GM23248 (cell line): ENCODE data around the gene SH3BGRL2. TPM values are rescaled to one million over a fixed set of nuclear protein-coding genes. Genes with fewer than 3 reads are reported as not detected.
"Not testable (repeated sequence)": the region's sequence is repeated elsewhere in the genome, so short reads cannot be mapped to it uniquely, and the experiment has no call there.

Source experiments
- DNase-seq: peaks from one replicate; pipeline ENCODE4 v3.0.0-alpha.2; 2015
- H2AFZ ChIP-seq: fragments of 200-600 bp; sonication (generic); 2 replicates; pipeline ENCODE4 v1.6.1; 2016; ENCODE audit warnings: antibody characterized with exemption
- H3F3A ChIP-seq: fragments of 200-600 bp; sonication (generic); 2 replicates; pipeline ENCODE4 v1.6.1; 2016; ENCODE audit warnings: mild to moderate bottlenecking, antibody characterized with exemption, mixed run types; ENCODE audit not compliant: insufficient read depth
- H3K27ac ChIP-seq: fragments of 200-600 bp; sonication (generic); 2 replicates; pipeline ENCODE4 v1.5.1; 2016; ENCODE audit warnings: mild to moderate bottlenecking
- H3K27me3 ChIP-seq: fragments of 200-600 bp; sonication (generic); replicated peaks from 2 replicates; pipeline ENCODE4 v1.6.1; 2016; ENCODE audit warnings: mild to moderate bottlenecking; ENCODE audit not compliant: insufficient read depth
- H3K36me3 ChIP-seq: fragments of 200-600 bp; sonication (generic); 2 replicates; pipeline ENCODE4 v1.6.1; 2016; ENCODE audit warnings: low read depth, mild to moderate bottlenecking
- H3K4me1 ChIP-seq: fragments of 200-600 bp; sonication (generic); 2 replicates; pipeline ENCODE4 v1.6.1; 2016; ENCODE audit warnings: mild to moderate bottlenecking; ENCODE audit not compliant: insufficient read depth
- H3K4me2 ChIP-seq: fragments of 200-600 bp; sonication (generic); one replicate; pipeline ENCODE4 v1.6.1; 2016; ENCODE audit warnings: mild to moderate bottlenecking; ENCODE audit not compliant: unreplicated experiment
- H3K4me3 ChIP-seq: fragments of 200-600 bp; sonication (generic); 2 replicates; pipeline ENCODE4 v1.5.1; 2016; ENCODE audit warnings: mild to moderate bottlenecking
- H3K79me2 ChIP-seq: fragments of 200-600 bp; sonication (generic); 2 replicates; pipeline ENCODE4 v1.6.1; 2016; ENCODE audit warnings: mild to moderate bottlenecking; ENCODE audit not compliant: insufficient read depth
- H3K9ac ChIP-seq: fragments of 200-600 bp; sonication (generic); 2 replicates; pipeline ENCODE4 v1.6.1; 2016; ENCODE audit warnings: mild to moderate bottlenecking
- H3K9me2 ChIP-seq: fragments of 200-600 bp; sonication (generic); 2 replicates; pipeline ENCODE4 v1.6.1; 2016; ENCODE audit warnings: mixed run types, mild to moderate bottlenecking, moderate library complexity; ENCODE audit not compliant: insufficient read depth
- H3K9me3 ChIP-seq: fragments of 200-600 bp; sonication (generic); one replicate; pipeline ENCODE4 v1.6.1; 2017; ENCODE audit warnings: low read depth
- H4K20me1 ChIP-seq: fragments of 200-600 bp; sonication (generic); 2 replicates; pipeline ENCODE4 v1.6.0; 2016; ENCODE audit not compliant: insufficient read depth
- EZH2 ChIP-seq: fragments of 200-600 bp; sonication (generic); IDR thresholded peaks from 2 replicates; pipeline ENCODE4 v1.6.1; 2018; ENCODE audit warnings: antibody characterized with exemption, mild to moderate bottlenecking; ENCODE audit not compliant: insufficient read depth, poor library complexity, severe bottlenecking
- EZH2phosphoT487 ChIP-seq: fragments of 200-600 bp; sonication (generic); IDR thresholded peaks from 2 replicates; pipeline ENCODE4 v1.6.1; 2018; ENCODE audit warnings: antibody characterized with exemption, moderate library complexity, mild to moderate bottlenecking, low read depth; ENCODE audit not compliant: insufficient read depth
- WGBS, 2 experiments: methylation state at CpG; one replicate each; pipeline ENCODE4 v1.1.6; 2015 to 2017; ENCODE audit warnings: low lambda C conversion rate in 2 of 2, low coverage in 1 of 2; ENCODE audit errors: missing lambda C conversion rate in 2 of 2; 5-methylcytosine and 5-hydroxymethylcytosine counted together
- in situ Hi-C: fragments of 300-500 bp; cut with MboI; formaldehyde crosslinking; loops from 2 replicates; pipeline ENCODE4 v1.15.0; 2020
- polyA plus RNA-seq: library from polyadenylated mRNA; unstranded; fragments of >200 nt; fragmentation: Nextera tagmentation; extraction: Ambion mirVana; gene quantifications from 2 replicates; pipeline ENCODE4 v1.2.1, GENCODE V29; 2016
- total RNA-seq: library from RNA; depleted of rRNA; stranded (reverse); fragments of >200 nt; shearing (Covaris generic); gene quantifications from 2 replicates; pipeline ENCODE4 v1.2.3, GENCODE V29; 2014

SH3BGRL2 gene
- total and polyA plus RNA-seq, 2 experiments from 2014 or later = 1.1 to 2.2 TPM

DNA sequence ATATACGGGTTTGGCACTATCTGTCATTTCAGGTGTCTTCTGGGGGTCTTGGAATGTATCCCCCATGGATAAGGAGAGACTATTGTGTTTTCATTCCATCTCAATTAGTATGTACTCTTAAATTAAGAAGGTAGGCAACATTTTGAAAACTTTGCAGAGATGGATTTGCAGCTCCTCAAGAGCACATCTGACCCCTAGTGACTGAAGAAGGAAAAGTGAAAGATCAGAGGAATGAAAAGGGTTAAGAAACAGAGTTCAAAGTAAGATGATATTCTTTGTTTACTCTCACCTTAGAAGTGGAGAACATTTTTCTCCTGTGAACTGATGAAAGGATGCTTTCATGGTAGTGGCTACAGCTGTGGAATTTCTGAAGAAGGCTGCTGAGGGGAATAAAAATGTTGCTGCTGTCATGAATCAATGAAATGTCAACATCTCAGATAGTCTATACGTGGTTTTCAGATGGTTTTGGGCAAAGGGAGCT is 41.5 kb downstream of the SH3BGRL2 start:
- Histone ChIP-seq H3K9me3 (no peaks in the 10 kb centered on the region), H3K36me3 (no peaks in the 10 kb centered on the region), H3K9ac (no peak overlapping the region), H3K4me1 (peaks cover 10% of the 10 kb centered on the region), H3K27ac (no peak overlapping the region), H3K4me3 (no peak overlapping the region), H3F3A (no peaks in the 10 kb centered on the region), H4K20me1 (no peaks in the 10 kb centered on the region), H2AFZ (no peak overlapping the region), H3K27me3 (no peaks in the 10 kb centered on the region), H3K4me2 (no peak overlapping the region), H3K79me2 (no peaks in the 10 kb centered on the region), H3K9me2 (no peaks in the 10 kb centered on the region)
- DNase-seq = peak; percentile 33
- TF ChIP-seq EZH2 (no peak), EZH2phosphoT487 (no peak)
- 46 to 55% methylated on average over 2 of the region's 2 CpGs for WGBS, 2 experiments
- in situ Hi-C loops = no loop called here

DNA sequence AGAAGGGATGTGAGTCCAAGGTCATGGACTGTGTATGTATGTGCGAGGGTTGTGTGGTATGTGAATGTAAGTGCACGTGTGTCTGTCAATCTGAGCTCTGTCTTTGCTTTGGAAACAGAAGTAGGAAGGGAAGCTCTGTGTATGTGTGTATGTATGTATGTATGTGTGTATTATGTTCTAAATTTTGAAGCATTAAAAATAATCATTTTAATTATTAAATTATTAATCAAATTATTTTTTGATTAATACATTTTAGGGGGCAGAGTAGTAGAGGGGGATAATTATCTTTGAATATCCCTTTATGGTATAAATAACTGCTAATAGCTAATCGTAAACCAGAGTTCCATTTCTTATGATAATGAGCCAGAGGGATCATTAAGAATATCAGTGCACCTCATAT is 42.8 kb downstream of the SH3BGRL2 start:
- no peaks in the 10 kb centered on the region for H3K27me3 ChIP-seq

DNA sequence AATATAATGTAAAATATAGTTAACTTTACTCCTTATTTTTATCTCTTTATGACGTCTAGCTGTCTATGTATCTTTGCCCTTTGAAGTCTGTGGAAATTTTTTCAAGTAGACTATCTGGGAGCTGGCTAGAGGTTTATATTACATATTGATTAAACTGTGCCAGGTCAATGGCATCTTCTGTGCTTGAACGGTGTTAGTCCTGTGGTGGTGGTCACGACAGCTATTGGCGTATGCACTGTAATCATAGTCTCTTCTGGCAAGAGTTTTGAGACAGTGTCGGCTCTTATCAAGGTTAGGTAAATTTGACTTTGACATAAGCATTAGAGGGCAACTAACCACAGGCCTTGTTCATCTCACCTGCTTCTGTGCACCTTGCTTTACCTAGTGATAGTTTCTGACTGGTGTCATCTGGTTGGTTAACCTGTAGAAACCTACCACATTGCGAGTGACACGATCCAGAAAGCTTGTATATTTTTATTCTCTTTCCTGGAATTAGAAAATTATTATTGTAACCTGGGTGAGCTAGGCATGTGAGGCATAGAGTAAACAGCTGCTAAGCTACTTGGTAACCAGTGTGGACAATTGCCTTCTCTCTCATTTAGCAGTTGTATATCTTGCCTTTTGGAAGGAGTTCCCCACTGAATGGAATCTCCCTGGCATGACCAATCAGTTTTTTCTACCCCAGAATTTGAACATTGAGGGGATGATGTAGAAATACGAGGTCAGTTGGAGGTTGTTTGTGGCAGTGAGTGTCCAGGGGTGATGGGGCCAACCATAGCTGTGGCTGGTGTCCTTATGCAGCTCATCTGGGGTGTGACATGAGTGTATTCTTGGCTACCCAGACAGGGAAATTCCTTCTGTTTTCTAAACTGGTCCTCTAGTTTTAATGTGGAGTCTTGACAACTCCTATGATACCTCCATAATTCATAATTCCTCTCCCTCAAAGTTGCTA is 45.9 kb downstream of the SH3BGRL2 start:
- no peak overlapping the region for H3K4me3 ChIP-seq
- in situ Hi-C loops = no loop called here
- no peaks in the 10 kb centered on the region for H3F3A ChIP-seq
- 80 to 82% methylated on average over 8 of the region's 8 CpGs for WGBS, 2 experiments
- H3K36me3 ChIP-seq = no peaks in the 10 kb centered on the region
- TF ChIP-seq EZH2 = no peak
- no peak for TF ChIP-seq EZH2phosphoT487
- no peaks in the 10 kb centered on the region for H3K9me3 ChIP-seq
- H3K9me2 ChIP-seq = no peaks in the 10 kb centered on the region
- no peak overlapping the region for H2AFZ ChIP-seq
- H3K27ac ChIP-seq = no peak overlapping the region
- peak; percentile 2 for DNase-seq
- H3K27me3 ChIP-seq = no peaks in the 10 kb centered on the region
- no peaks in the 10 kb centered on the region for H4K20me1 ChIP-seq
- H3K79me2 ChIP-seq = no peaks in the 10 kb centered on the region
- no peak overlapping the region for H3K9ac ChIP-seq
- H3K4me1 ChIP-seq = peaks cover 2% of the 10 kb centered on the region
- no peak overlapping the region for H3K4me2 ChIP-seq

More for the DNA sequence above, 42.8 kb downstream of the SH3BGRL2 start:
- Histone ChIP-seq H3K4me1 (peaks cover 10% of the 10 kb centered on the region), H2AFZ (no peak overlapping the region), H4K20me1 (no peaks in the 10 kb centered on the region), H3K9me2 (no peaks in the 10 kb centered on the region), H3K27ac (no peak overlapping the region), H3F3A (no peaks in the 10 kb centered on the region), H3K9ac (no peak overlapping the region), H3K4me2 (no peak overlapping the region), H3K4me3 (no peak overlapping the region), H3K9me3 (no peaks in the 10 kb centered on the region), H3K79me2 (no peaks in the 10 kb centered on the region), H3K36me3 (no peaks in the 10 kb centered on the region)
- TF ChIP-seq EZH2phosphoT487 (no peak), EZH2 (no peak)
- WGBS, 2 experiments = 90% methylated on average over 3 of the region's 3 CpGs
- in situ Hi-C loops = no loop called here
- DNase-seq = no peak

DNA sequence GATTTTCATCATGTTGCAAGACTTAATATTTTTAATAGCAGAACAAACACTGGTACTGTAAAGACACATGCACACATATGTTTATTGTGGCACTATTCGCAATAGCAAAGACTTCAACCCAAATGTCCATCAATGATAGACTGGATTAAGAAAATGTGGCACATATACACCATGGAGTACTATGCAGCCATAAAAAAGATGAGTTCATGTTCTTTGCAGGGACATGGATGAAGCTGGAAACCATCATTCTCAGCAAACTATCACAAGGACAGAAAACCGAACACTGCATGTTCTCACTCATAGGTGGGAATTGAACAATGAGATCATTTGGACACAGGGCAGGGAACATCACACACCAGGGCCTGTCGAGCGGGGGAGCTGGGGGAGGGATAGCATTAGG is 51.6 kb downstream of the SH3BGRL2 start:
- DNase-seq, in situ Hi-C loops: not testable (repeated sequence)

More for the DNA sequence above, 51.6 kb downstream of the SH3BGRL2 start:
- H3K27ac ChIP-seq, H3K4me3 ChIP-seq, H4K20me1 ChIP-seq, H3K9ac ChIP-seq, H3K9me2 ChIP-seq, H3F3A ChIP-seq, H3K27me3 ChIP-seq, H3K4me2 ChIP-seq, H3K9me3 ChIP-seq, H3K36me3 ChIP-seq, H2AFZ ChIP-seq, H3K79me2 ChIP-seq, H3K4me1 ChIP-seq: not testable (repeated sequence)
- 80 to 81% methylated on average over 4 of the region's 4 CpGs for WGBS, 2 experiments
